Stimulated activated CD8-positive, alpha-beta memory T cell treated with anti-CD3 and anti-CD28 coated beads, Interleukin-7, amount 100 ng/mL, for 4 hours (primary cell): ENCODE measurements around the gene ANKRD10.
"Not testable (repeated sequence)": the region's sequence is repeated elsewhere in the genome, so short reads cannot be mapped to it uniquely, and the experiment has no call there.

ENCODE experiments used
- DNase-seq, 2 donors: peaks; one replicate each; pipeline ENCODE4 v3.0.0-alpha.2; 2020; ENCODE audit warnings: low read depth in 2 of 2

Gene ANKRD10

DNA sequence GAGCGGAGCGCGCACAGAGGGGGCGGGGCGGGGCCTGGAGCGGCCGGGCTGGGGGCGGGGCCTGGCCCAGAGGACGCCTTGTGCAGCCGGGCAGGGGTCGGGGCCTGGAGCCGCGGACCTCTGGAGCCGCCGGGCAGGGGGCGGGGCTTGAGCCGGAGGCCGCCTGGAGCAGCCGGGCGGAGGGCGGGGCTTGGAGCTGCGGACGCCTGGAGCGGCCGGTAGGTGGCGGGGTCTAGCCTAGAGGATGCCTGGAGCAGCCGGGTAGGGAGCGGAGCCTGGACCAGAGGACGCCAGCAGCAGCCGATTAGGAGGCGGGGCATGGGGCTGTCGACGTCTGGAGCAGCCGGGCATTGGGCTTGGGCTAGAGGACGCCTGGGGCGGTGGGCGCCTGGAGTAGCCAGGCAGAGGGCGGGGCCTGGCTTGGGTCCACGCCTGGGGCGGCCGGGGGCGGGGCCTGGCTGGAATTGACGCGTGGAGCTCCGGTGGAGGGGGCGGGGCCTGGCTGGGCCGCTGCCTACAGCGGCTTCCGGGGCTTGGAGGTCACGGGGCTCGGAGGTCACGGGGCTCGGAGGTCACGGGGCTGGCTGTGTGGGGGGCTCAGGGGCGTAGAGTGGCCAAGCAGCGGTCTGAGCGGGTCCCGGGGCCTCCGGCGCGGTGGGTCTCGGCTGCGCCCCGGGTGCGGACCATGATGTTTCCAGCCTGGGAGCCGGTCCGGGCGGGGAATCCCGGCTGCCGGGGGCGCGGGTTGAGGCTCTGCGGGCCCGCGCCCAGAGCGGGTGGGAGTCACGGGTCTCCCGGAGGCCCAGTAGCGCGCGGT is at the start of gene ANKRD10:
Gene ANKRD10 (minus strand): TSS at position 13 of the 817 bp plus-strand sequence. CDS start 135 bp downstream, outside the sequence.
- peak; percentile 82 to 90 for DNase-seq

DNA sequence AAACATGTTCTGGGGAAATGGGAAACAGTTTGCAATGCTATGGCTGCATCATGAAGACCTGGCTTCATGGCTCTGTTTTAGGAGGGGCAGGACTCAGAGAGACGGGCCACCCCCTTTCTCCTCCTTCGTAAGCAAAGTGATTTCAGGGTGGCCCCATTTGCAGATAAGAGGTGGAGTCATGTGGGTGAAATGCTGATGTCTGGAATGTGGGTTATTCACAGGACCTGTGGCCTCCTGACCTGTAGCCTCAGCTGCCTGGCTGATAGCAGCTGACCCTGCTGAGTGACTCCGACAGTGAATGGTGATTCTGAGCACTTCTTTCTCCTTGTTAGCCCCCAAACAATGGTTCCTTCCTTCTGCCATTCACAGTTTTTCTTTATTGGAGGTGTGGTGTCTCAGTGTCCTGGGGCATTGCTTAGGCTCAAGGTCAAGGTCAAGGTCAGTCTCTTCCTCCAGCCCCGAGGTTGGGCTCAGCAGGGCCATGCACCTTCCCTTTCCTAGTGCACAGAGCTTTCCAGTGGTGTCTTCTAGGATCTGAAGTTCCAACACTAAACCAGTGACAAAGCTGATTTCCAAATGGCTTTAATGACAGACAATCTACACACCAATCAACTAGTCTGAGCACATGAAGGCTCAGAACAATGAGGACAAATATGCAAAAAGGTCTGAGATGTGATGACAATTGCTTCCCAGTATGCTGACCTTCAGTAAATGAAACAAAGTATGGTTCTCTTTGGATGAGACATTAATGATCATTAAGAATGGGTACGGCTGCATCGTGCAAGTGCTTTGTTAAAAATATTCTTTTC is 49.6 kb upstream of the ANKRD10 start:
- DNase-seq: no peak

DNA sequence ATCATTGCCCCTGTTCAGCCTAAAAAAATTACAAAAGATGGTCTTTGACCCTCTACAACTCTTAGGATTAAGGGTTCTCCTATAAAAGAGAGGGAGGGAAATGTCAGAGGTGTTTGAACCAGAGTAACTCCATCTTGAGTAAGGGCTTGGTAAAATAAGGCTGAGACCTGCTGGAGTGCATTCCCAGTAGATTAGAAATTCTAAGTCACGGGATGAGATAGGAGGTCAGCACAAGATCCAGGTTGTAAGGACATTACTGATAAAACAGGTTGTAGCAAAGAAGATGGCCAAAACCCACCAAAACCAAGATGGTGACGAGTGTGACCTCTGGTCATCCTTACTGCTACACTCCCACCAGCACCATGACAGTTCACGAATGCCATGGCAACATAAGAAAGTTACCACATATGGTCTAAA is 48.7 kb upstream of the ANKRD10 start:
- DNase-seq: no peak

DNA sequence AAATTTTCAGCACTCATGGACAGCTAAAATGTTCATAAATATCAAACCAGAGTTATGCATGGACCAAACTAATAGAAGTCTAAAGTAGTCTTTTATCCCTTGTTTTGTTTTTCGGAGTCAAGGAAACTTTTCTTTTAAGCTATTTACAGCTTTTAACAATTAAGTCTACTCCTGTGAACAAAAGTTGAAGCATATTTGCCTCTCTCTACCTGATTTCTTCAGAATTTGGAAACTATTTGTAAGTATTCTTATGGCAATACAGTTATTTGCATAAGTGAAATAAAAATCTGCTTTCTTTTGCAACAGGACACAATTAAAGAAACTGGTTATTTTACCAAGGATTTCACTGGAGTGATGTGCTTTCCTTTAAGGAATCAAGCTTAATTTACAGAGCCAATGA is 47.1 kb upstream of the ANKRD10 start:
- DNase-seq: no peak

DNA sequence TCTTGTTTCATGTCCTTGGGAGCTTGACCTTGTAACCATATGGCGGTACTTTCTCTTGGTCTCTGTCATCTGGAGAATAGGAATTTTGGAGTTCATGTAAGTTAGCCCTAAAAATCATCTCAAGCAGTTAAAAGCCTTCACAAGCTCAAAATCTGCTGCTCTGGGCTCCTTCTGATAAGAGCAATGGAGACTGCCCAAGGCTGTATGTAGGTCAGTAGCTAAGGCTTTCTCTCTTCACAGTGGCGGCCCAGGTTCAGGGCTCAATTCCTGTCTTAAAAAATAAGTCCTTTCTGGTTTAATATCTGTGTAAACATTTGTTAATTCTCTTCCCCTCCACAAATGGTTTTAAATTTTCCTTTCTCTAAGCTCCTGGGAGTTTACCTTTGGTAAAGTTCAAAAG is 45.3 kb upstream of the ANKRD10 start:
- DNase-seq: no peak

DNA sequence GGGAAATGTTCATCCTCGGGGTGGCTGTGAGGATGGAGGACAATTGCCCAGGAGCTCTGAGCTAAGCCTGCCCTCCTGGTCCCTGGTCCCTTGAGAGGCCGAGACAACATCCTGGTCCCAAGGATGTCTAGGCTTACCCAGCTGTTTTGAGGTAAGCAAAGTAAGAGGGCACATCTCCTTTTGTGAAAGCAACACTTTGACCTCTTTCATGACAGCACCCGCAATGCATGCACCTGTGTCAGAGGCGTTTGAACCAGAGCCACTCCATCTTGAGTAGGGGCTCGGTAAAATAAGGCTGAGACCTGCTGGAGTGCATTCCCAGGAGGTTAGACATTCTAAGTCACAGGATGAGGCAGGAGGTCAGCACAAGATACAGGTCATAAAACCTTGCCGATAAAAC is 43.1 kb upstream of the ANKRD10 start:
- no peak for DNase-seq

DNA sequence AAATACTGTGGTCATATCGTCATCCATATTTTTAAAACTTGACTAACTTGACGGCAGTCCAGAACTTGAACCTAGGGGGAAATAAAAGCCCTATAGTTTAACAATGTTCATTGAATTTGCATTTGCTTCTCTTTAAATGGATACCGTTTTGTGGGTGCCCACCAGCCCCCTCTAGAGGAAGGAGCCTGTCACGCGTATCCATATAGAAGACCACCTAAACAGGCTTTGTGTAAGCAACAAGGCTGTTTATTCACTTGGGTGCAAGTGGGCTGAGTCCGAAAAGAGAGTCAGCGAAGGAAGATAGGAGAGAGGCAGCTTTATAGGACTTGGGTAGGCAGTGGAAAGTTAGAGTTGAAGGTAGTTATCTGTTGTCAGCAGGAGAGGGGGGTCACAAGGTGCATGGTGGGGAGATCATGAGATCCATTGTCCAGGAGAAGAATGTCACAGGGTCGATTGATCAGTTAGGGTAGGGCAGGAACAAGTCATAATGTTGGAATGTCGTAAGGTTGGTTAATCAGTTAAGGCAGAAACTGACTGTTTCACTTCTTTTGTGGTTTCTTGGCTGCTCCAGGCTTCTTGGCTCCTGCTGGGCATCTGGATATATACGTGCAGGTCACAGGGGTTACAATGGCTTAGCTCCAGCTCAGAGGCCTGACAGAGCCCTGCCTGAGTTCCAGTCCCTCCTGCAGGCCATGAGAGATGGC is 42.5 kb upstream of the ANKRD10 start:
- DNase-seq: no peak

DNA sequence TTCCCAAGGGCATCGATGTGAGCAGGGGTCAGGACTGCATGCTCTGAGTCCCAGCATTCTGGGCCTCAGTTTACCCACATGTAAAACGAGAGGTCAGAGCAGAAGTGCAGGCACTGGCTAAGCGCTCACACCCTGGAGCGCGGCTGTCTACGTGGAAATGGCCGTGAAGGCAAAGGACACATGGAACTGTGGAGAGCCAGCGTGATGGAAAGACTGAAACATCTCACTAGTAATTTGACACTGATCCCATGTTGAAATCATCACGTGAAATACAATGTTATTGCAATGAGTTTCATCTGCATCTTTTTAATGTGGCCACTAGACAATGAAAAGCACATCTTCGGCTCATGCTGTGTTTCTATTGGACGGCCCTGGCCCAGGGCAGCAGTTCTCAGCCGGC is 41.3 kb upstream of the ANKRD10 start:
- DNase-seq: not testable (repeated sequence)

DNA sequence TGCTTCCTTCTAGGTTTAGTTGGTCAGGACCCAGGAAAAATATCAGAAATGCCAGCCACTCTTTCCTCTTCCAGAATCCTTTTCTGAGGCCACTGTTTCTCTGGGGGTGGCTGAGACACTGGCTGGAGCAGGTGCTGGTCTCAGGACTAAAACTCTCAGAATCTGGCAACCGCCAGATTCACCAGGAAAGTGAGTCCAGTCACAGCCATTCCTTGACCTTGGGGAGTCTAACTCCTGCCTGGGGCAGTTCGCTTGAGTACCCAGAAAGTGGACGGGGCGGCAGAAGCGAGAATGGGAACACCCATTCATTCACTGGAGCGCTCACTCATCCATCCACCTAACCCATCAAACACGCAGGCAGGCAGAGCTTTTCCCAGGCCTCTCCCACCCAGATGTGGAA is 40.7 kb upstream of the ANKRD10 start:
- DNase-seq: not testable (repeated sequence)

DNA sequence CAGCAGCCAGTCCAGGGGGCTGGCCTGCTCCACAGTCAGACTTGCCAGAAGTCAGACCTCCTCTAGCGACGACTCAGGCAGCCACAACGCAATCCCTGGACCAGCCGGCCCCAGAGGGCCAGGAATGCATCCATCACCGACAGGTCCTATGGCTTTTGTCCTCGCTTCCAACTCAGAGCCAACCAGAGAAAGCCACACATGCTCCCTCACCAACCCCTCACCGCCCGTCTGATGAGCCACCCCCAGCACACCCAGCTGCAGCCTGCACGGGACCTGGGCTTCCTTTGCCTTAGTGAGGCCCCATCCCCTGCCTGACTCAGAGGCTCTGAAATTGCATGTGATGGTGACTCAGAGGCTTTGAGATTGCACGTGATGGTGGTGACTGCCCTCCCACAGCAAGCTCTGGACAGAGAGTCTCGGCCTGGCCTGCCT is 40.2 kb upstream of the ANKRD10 start:
- not testable (repeated sequence) for DNase-seq

DNA sequence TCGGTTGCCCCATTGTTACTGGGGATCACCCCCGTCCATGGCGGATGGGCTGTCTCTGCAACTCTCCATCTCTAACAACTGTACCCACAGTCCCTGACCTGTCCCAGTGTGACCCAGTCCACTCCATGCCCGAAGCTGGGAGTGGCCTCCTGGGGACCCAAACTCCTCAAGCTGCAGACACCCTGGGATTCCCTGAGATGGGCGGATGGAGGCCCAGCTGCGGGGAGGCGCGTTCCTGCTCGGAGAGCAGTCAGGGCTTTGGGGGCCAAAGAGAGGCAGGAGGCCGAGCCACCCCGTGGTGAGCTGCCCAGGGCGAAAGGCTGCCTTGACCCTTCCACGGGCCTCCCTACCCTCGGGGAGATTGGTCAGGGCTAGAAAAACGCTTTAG is 39.7 kb upstream of the ANKRD10 start:
- DNase-seq: not testable (repeated sequence)

DNA sequence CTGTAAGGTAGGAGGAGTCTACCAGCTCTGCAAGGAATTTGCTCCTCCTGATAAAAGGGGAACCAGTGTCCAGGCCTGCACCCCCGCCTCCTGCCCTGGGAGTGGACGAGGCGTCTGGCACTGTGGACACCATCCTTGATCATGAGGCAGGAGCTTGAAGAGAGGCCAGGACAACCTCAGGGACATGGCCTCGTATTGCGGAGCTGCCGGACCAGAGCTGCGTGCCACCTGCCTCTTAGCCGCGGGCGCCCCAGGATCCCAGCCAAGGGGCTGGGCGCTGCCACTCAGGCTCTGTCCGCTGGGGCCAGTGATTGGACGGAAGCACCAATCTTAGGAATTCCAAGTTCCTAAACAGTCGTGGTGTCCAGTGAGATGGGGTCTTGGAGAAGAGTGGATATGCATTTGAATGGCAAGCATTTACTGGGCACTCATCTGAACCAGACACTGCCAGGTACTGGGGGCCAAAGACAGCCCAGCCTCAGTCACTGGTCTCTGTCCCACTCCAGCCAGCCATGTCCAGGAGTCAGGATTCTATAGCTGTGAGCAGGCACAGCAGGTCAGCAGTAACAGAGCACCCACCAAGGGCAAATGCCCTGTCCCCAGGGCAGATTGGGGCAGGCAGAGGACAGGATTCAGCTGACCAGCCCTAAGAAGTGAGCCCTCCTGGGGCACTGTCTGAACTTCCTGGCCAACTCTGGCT is 39.1 kb upstream of the ANKRD10 start:
- no peak for DNase-seq

DNA sequence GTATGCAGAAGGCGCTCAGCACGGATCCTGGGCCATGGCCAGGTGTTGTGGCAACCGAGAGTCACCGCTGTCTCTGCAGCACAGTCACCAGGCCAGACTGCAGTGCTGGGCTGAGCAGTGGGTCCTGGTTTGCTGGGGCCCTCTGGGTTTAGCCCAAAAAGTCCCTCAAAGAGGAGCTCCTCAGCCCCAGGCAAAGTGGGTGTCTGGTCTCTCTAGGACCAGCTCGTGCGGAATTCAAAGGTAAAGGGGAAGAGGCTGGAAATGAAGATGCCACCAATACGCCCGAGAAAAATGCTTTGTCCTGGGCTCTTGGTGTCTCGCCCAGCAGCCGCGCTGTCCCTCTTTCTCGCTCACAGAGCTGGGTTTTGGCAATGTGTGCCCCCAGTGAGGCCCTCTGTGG is 38.5 kb upstream of the ANKRD10 start:
- DNase-seq: no peak

DNA sequence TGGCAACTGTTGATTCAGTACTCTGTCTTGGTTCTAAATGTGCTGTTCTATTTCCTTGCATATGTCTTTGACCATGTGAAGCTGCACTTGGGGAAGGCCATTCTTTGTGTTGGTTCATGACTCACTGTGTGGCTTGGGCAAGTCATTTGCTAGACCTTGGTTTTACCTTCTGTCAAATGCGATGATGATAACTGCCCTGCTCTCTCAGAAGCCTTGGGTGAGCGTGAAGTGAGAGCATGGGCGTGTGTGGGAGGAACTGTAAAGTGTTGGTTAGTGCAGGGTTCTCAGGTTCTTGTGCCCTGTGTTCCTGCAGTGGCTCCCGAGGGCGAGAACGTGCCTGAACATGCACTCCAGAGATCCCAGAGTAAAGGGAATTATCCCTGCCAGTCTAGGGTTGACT is 37.3 kb upstream of the ANKRD10 start:
- not testable (repeated sequence) for DNase-seq

DNA sequence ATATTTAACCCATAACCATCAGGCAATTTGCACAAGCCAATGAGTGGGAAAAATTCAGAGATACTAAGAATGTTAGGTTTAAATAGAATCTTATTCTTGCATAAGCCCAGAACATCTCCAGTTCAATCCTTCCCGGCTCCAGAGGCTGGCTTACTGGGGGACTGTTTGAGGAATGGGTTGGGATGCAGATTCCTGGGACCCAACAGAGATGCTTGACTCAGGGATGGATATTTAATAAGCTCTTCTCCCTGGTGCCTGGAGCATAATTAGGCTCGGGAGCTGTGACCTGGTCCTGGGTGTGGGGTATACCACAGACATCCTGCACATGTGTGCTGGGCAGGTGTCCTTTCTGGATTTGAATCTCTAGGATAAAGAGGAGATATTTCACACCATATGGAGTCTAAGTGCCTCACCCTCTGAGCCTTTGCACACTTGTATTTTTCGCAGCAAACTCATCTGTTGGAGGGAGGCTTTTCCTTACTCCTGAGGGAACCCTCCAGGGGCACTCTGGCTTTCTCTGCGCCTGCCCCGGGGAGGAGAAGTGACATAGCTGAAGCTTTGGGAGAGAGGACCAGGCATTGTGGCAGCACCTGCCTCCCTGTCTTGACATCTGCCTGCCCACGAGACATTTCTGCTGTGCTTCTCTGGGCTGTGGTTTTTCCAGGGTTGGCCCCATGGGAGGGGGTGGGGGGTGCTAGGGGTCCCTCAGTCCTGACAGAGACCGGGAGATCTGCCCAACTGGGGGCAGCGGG is 36.1 kb upstream of the ANKRD10 start:
- no peak for DNase-seq

DNA sequence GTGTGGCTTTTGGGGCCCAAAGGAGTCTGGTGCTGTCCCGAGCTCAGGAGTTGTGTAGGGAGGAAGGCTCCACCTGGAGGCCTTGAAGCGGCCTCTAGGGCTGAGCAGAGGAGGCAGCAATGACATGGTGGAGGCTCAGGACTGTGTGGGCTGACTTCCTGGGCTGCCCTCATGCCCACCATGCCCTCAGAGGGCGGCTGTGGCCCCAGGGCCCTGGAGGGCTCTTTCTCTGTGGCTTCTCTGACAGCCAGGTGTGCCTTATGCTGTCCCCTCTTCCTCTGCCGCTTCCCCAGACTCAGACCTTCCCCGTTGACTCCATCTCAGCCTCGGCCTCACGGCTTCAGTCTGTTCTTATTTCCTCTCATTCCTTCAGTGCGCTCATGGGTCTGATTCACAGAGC is 35.5 kb upstream of the ANKRD10 start:
- DNase-seq: no peak

DNA sequence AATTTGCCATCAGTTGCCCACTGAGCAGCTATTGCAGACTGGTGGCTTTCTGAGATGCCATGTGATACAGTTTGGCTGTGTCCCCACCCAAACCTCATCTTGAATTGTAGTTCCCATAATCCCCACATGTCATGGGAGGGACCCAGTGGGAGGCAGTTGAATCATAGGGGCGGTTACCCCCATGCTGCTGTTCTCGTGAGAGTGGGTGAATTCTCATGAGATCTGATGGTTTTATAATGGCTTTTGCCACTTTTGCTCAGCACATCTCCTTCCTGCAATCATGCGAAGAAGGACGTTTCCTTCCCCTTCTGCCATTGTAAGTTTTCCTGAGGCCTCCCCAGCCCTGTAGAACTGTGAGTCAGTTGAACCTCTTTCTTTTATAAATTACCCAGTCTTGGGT is 34.8 kb upstream of the ANKRD10 start:
- DNase-seq: no peak

DNA sequence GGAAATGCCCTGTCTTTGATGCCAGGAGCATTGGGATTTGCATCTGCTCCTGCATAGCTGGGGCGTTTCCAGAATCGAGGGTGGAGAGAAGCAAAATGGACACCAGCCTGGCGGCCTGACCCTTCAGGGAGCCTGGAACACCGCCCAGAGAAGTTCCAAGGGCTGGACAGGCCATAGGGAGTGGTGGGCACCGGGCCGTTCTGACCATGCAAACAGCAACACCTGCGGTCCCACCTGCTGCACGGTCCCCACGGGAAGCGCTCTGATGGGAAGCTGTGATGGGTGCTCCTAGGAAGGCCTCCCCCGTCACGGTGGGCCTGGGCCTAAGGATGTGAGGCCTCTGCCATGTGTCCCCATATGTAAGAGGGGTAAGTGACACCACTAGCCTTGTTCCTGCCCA is 34.2 kb upstream of the ANKRD10 start:
- DNase-seq: no peak

DNA sequence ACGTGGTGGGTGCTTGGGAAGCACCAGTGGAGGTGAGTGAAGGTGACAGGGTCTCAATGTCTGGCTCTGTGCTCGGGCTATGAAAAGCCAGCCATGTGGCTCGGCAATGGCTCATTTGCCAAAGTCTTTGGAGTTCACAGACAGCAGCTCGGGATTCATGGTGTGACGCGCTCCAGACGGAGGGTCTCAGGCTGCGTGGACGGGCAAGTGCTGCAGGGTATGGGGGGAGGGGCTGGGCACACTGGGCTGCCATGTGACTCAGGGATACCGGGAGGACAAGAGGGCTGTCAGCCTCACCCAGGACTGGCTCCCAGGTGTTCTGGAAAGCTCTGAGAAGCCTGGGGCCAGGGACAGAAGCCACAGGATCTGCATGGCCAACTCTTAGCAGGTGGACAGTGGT is 32.5 kb upstream of the ANKRD10 start:
- not testable (repeated sequence) for DNase-seq

DNA sequence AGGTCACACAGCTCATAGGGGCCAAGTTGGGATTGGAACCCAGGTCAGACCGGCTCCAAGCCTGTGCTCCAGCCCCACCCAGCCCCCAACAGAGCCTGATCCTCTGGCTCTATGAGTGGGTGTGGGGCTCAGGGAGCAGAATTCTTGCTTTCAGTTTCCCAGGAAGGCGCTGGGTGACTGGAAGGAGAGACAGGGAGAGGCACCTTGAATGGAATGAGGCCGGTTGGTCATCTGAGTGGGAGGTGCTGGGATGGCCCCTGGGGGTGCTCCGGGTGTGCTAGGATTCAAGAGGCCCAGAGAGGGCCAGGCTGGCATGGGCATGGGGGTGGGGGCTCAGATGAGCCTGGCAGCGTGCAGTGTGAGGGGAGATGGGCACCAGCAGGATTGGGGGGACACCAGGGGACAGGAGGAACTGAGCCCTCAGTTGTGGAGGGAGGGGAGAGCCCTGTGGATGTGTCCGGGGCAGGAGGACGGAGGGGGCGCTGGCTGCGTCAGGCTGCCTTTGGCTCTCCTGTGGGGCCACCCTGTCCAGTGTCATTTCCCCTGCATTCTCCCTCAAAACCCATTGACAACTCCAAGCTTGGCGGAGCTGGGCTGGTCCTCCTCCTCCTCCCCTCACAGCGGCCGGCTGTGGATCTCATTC is 31.2 kb upstream of the ANKRD10 start:
- DNase-seq: no peak
